Measurements from ENCODE around the gene NCAPG.

Gene NCAPG, protein sequence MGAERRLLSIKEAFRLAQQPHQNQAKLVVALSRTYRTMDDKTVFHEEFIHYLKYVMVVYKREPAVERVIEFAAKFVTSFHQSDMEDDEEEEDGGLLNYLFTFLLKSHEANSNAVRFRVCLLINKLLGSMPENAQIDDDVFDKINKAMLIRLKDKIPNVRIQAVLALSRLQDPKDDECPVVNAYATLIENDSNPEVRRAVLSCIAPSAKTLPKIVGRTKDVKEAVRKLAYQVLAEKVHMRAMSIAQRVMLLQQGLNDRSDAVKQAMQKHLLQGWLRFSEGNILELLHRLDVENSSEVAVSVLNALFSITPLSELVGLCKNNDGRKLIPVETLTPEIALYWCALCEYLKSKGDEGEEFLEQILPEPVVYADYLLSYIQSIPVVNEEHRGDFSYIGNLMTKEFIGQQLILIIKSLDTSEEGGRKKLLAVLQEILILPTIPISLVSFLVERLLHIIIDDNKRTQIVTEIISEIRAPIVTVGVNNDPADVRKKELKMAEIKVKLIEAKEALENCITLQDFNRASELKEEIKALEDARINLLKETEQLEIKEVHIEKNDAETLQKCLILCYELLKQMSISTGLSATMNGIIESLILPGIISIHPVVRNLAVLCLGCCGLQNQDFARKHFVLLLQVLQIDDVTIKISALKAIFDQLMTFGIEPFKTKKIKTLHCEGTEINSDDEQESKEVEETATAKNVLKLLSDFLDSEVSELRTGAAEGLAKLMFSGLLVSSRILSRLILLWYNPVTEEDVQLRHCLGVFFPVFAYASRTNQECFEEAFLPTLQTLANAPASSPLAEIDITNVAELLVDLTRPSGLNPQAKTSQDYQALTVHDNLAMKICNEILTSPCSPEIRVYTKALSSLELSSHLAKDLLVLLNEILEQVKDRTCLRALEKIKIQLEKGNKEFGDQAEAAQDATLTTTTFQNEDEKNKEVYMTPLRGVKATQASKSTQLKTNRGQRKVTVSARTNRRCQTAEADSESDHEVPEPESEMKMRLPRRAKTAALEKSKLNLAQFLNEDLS

DNA sequence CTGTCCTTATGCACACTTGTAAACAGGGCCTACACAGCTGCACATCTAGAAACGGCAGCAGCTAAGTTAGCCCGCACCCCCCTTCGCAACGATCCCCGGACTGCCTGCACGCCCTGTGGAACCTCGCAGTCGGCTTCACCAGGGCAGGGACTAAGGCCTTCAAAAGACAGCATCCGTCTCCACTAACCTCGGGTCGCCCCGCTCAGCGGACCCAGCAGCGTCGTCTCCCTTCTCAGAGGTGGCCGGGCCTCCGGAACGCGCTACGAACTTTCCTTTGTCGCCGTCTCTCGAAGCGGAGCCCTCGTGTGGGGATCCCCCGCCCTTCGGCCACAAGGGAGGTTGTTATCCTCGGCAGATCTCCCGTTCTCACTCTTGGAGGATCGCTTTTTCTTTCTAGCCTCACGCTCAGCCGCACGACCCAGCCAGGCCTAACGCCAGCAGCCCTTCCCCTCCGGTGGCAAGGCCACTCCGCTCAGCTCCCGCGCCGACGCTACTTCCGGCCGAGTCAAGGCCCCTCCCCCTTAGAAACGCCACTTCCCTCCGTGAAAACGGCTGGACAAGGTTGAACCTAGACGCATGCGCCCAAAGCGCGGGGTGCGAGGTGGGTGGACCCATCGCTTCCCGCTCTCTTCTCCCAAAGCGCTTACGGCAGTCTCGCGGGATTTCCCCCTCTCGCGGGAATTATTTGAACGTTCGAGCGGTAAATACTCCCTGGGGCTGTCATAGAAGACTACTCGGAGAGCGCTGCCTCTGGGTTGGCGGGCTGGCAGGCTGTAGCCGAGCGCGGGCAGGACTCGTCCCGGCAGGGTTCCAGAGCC is at the start of gene NCAPG, which contains the start of gene DCAF16:
TSS of gene NCAPG (plus strand) at position 720 of the 818 bp plus-strand sequence. CDS start 99 bp downstream, outside the sequence.
TSS of gene DCAF16 (minus strand) at position 498 of the 818 bp plus-strand sequence. CDS start 6,616 bp downstream, outside the sequence.
- peak; percentile 97 to 99 for DNase-seq (ENCODE audit: low read depth in 2 of 2)

- no peak for DNase-seq (ENCODE audit: low read depth in 2 of 2)
These were observed 49.7 kb upstream of the NCAPG start for GRCh38 chr4:17761062-17761461.

- DNase-seq (ENCODE audit: low read depth in 2 of 2): no peak
These were observed 48.1 kb upstream of the NCAPG start for GRCh38 chr4:17762726-17763125.

DNA sequence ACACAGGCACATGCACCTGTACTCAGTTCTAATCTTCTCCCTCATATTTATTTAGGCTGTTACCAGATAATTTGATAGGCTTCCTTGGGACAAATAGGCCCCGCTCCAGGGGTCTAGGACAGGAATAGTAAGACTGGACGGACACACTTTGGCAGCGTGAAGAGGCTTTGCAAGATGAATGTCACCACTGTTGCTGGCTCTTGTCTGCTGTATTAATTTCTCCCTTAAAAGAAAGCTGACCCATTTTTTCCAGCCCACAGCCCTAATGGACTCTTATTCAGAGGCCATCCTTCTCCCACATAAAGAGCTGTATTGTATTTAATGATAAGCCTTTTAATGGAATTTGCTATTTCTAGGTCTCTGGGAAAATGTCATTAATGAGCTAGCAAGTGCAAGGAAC is 47.4 kb upstream of the NCAPG start:
- no peak for DNase-seq (ENCODE audit: low read depth in 2 of 2)

GRCh38 chr4:17763931-17764330 is 46.8 kb upstream of the NCAPG start:
- no peak for DNase-seq (ENCODE audit: low read depth in 2 of 2)

DNA sequence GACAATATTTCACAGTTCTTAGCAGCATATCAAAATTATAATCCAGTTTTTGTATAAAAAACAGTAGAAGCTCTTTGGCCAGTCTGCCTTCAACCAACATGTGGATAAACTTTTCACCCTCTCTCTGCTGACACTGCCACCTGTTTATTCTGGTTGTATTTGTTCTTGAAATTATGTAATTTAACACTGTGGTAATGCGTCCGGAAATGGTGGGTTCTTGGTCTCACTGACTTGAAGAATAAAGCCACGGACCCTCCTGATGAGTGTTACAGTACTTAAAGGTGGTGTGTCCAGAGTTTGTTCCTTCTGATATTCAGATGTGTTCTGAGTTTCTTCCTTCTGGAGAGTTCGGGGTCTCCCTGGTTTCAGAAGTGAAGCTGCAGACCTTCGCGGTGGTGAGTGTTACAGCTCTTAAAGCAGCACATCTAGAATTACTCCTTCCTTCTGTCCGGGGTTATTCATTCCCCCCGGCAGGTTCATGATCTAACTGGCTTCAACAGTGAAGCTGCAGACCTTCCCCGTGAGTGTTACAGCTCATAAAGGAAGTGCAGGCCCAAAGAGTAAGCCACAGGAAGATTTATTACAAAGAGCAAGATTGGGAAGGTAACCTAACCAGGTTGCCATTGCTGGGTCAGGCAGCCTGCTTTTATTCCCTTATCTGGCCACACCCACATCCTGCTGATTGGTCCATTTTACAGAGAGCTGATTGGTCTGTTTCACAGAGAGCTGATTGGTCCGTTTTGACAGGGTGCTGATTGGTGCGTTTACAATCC is 45.1 kb upstream of the NCAPG start:
- DNase-seq (ENCODE audit: low read depth in 2 of 2): no peak

GRCh38 chr4:17766826-17767458 is 43.8 kb upstream of the NCAPG start:
- no peak for DNase-seq (ENCODE audit: low read depth in 2 of 2)

DNA sequence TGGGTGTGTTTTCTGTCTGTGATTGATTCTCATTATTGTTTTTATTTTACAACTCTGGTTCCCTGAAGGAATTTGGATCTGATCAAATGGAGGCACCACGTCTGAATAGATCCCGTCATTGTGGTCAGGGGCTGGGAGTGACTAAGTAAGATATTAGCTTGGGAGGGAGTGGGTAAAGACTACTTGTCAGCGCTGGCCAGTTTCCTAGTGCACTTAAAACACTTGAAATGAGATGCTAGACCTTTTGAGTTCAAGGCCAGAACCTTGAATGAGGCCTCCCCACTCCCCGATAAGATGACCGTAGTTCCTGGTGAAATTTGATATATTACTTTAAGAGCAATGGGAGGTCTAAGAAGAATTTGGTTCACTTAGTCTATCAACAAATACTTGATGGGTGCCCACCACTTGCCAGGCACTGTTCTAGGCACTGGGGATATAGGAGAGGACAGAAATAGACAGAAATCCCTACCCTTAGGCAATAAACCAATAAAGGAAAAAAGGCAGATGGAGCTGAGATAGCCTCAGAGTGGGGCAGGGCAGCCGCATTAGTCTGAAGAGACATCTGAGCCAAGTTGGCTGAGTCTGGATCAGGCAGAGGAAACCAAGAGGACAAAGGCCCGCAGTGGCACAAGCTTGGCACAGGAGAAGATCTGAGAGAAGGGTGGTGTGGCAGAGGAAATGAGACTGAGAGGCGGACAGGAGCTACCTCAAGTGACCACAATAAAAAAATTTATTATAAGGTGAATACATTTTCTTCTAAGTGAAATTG is 41.2 kb upstream of the NCAPG start:
- DNase-seq (ENCODE audit: low read depth in 2 of 2): no peak

DNA sequence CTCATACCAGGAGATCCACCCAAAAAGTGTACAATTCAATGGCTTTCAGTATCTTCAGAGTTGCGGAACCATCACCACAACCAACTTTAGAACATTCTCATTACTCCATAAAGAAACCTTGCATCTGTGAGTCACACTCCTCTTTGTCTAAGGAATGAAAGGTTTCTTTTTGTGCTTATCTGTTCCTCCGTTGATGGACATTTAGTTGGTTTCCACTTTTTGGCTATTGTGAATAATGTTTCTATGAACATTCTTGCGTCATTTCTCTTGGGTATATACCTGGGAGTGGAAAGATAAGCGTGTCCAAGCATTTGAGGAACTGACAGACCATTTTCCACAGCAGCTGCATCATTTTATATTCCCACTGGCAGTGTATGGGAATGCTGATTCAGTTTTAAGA is 39.9 kb upstream of the NCAPG start:
- no peak for DNase-seq (ENCODE audit: low read depth in 2 of 2)

DNA sequence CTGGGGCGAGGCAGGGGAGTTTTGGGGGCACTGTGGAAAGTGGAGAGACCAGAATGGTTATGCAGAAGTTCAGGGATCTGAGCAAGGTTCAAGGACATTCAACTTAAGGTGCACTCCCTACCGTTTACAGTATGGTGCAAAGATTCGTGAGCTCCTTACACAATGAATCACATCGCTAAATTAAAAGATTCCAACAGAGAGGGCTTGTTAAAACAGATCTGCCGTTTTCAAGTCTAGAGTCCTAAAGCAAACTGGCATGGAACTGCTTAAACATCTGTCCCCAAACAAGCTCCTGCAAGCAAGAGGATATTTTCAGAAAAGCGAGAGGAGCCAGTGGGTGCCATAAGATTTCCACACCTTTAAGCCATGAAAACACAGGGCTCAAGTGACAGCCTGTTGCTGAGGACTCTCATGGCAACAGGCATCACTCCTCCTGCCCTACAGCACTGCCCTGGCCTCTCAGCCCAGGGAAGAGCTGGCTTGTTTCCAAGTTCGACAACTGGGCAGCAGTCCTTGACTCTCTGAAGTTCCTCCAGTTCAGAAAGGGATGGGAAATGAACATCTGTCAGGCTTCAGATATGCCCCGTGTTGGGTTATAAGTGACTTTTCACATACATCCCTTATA is 39.4 kb upstream of the NCAPG start:
- DNase-seq (ENCODE audit: low read depth in 2 of 2): no peak

GRCh38 chr4:17773135-17773698 is 37.6 kb upstream of the NCAPG start:
- no peak for DNase-seq (ENCODE audit: low read depth in 2 of 2)

- DNase-seq (ENCODE audit: low read depth in 2 of 2): no peak
These were observed 32.3 kb upstream of the NCAPG start for GRCh38 chr4:17778431-17778830.

DNA sequence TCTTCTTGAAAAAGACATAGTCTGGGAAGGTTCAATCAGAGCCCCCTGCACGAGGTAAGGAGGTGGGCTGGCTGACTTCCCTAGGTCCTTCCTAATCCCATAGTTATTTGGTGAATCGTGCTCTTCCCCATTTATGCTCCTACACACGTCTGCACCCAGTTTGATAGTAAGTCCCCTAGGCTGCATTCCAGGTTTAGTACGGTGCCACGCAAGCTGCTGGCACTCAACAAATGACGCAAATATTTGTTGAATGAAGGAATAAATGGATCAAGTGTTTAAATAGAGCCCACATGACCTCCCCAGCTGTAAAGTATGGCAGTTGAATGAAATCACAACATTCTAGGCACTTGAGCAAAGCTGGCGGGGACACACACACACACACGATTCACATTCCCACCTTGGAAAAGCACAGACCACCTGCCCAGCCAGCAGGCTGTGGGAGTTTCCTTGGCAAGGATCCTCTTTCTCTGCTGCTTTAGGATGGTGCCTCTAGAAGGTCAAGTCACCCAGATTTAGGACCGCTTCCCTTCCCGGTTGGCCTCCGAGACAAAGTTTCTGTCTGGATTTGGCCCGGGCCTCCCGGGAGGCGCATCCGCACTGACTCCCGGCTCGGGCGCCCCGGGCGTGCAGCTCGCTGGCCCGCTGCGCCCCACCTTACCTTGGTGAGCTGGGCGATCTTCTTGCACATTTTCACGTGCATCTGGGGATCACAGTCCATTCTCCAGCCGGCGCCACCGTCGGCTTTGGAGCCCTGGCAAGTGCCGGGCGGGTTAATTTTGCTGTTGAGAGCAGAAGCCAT is 30.1 kb upstream of the NCAPG start:
- DNase-seq (ENCODE audit: low read depth in 2 of 2): no peak

- no peak for DNase-seq (ENCODE audit: low read depth in 2 of 2)
These were observed 29.2 kb upstream of the NCAPG start, which contains the start of gene FAM184B for GRCh38 chr4:17781300-17782287. Gene FAM184B (minus strand): TSS chr4:17781621. CDS start chr4:17781299, 322 bp downstream.

- no peak for DNase-seq (ENCODE audit: low read depth in 2 of 2)
These were observed 24.9 kb upstream of the NCAPG start for GRCh38 chr4:17785858-17786257.

GRCh38 chr4:17786567-17786966 is 24.2 kb upstream of the NCAPG start:
- no peak for DNase-seq (ENCODE audit: low read depth in 2 of 2)
